ENCODE results near the gene CLNK.

Gene CLNK

DNA sequence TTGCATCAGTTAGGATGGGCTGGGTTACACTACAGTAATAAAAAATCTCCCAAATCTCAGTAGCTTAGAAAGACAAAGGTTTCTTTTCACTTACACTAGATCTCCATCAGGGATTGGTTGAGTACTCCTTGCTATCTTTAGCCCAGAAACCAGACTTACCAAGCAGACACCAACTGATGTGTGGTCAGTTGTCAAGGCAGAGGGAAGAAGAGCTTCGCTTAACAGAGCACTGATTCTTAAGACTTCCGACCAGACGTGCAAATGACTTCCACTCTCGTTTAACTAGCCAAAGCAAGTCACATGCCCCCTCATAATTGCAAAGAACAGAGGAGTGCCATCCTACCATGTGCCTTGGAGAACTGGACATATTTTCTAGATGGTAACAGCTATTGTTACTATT lies 221.7 kb downstream of the CLNK start:
- no peaks in the 10 kb centered on the region for H3K9me2 ChIP-seq (replicated peaks; ENCODE audit: control insufficient read depth, low read length)
- no peaks in the 10 kb centered on the region for H3K79me2 ChIP-seq (ENCODE audit: control insufficient read depth, low read length)
- H3K27ac ChIP-seq (ENCODE audit: low read depth, low read length) = no peak overlapping the region
- peaks cover 5% of the 10 kb centered on the region; the same call in 1 of the 2 replicates for H3K9me3 ChIP-seq (ENCODE audit: control insufficient read depth, insufficient read depth, low read length)
- H3K36me3 ChIP-seq (ENCODE audit: control insufficient read depth, low read length) = no peaks in the 10 kb centered on the region
- H3K4me3 ChIP-seq (ENCODE audit: low read length) = no peak overlapping the region
- H3K4me1 ChIP-seq (ENCODE audit: control insufficient read depth, low read length) = peaks cover 7% of the 10 kb centered on the region
- no peaks in the 10 kb centered on the region for H4K20me1 ChIP-seq (ENCODE audit: control insufficient read depth, insufficient read depth, low read depth, low read length)
- H3F3A ChIP-seq (ENCODE audit: control insufficient read depth, insufficient read depth) = no peaks in the 10 kb centered on the region
- no peak overlapping the region for H3K4me2 ChIP-seq (ENCODE audit: low read length)
- H3K27me3 ChIP-seq (ENCODE audit: control insufficient read depth, low read length) = no peaks in the 10 kb centered on the region
- TF ChIP-seq, protein P1, sequence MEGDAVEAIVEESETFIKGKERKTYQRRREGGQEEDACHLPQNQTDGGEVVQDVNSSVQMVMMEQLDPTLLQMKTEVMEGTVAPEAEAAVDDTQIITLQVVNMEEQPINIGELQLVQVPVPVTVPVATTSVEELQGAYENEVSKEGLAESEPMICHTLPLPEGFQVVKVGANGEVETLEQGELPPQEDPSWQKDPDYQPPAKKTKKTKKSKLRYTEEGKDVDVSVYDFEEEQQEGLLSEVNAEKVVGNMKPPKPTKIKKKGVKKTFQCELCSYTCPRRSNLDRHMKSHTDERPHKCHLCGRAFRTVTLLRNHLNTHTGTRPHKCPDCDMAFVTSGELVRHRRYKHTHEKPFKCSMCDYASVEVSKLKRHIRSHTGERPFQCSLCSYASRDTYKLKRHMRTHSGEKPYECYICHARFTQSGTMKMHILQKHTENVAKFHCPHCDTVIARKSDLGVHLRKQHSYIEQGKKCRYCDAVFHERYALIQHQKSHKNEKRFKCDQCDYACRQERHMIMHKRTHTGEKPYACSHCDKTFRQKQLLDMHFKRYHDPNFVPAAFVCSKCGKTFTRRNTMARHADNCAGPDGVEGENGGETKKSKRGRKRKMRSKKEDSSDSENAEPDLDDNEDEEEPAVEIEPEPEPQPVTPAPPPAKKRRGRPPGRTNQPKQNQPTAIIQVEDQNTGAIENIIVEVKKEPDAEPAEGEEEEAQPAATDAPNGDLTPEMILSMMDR (IDR thresholded peaks at IDR 0.05; ENCODE audit: low read depth, low read length, poor library complexity, severe bottlenecking) = no peak
- no peak for TF ChIP-seq EZH2phosphoT487 (IDR thresholded peaks at IDR 0.05; ENCODE audit: borderline replicate concordance, low read length)

DNA sequence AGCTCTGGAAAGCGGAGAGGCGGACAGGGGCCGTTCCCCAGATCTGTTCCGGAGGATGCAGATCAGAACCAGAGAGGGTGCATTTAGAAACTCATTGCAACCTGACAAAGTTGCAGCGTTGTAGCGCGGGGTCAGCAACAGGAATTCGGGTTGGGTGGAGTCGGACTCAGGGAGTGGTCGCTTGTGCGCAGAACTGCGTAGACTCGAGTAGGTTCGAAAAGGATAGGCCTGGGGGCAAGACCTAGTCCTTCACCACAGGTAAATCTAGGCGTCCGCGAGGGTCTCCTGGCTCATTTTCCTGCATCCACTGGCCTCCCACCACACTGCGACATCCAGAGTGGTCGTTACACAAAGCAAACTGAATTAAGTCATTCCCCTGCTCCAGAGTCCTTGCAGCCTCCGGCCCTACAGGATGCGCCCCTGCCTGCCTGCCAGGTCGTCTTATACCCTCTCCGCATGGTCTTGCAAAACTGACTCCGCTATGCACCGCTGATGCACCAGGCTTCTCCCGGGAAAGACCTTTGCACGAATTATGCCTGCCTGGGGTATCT lies 222.6 kb downstream of the CLNK start:
- no peaks in the 10 kb centered on the region for H3K36me3 ChIP-seq (ENCODE audit: control insufficient read depth, low read length)
- H4K20me1 ChIP-seq (ENCODE audit: control insufficient read depth, insufficient read depth, low read depth, low read length) = no peaks in the 10 kb centered on the region
- TF ChIP-seq, protein P1 (IDR thresholded peaks at IDR 0.05; ENCODE audit: low read depth, low read length, poor library complexity, severe bottlenecking) = no peak
- TF ChIP-seq EZH2phosphoT487 (IDR thresholded peaks at IDR 0.05; ENCODE audit: borderline replicate concordance, low read length) = no peak
- H3K4me2 ChIP-seq (ENCODE audit: low read length) = no peak overlapping the region
- H3K9me2 ChIP-seq (replicated peaks; ENCODE audit: control insufficient read depth, low read length) = no peaks in the 10 kb centered on the region
- H3K27me3 ChIP-seq (ENCODE audit: control insufficient read depth, low read length) = no peaks in the 10 kb centered on the region
- no peak overlapping the region for H3K27ac ChIP-seq (ENCODE audit: low read depth, low read length)
- peaks cover 12% of the 10 kb centered on the region for H3K4me1 ChIP-seq (ENCODE audit: control insufficient read depth, low read length)
- no peaks in the 10 kb centered on the region for H3F3A ChIP-seq (ENCODE audit: control insufficient read depth, insufficient read depth)
- H3K9me3 ChIP-seq (ENCODE audit: control insufficient read depth, insufficient read depth, low read length) = peaks cover 5% of the 10 kb centered on the region; the same call in 1 of the 2 replicates
- no peaks in the 10 kb centered on the region for H3K79me2 ChIP-seq (ENCODE audit: control insufficient read depth, low read length)
- H3K4me3 ChIP-seq (ENCODE audit: low read length) = no peak overlapping the region

GRCh38 chr4:10461091-10461849 lies 223.3 kb downstream of the CLNK start:
- Histone ChIP-seq H3K4me3 (ENCODE audit: low read length) (peak overlapping the region; percentile 64), H3K9me2 (replicated peaks; ENCODE audit: control insufficient read depth, low read length) (no peaks in the 10 kb centered on the region), H3K79me2 (ENCODE audit: control insufficient read depth, low read length) (peaks cover 3% of the 10 kb centered on the region), H3F3A (ENCODE audit: control insufficient read depth, insufficient read depth) (no peaks in the 10 kb centered on the region), H3K4me2 (ENCODE audit: low read length) (peak overlapping the region; percentile 65), H4K20me1 (ENCODE audit: control insufficient read depth, insufficient read depth, low read depth, low read length) (no peaks in the 10 kb centered on the region), H3K27me3 (ENCODE audit: control insufficient read depth, low read length) (no peaks in the 10 kb centered on the region), H3K9me3 (ENCODE audit: control insufficient read depth, insufficient read depth, low read length) (peaks cover 5% of the 10 kb centered on the region; the same call in 1 of the 2 replicates), H3K36me3 (ENCODE audit: control insufficient read depth, low read length) (no peaks in the 10 kb centered on the region), H3K4me1 (ENCODE audit: control insufficient read depth, low read length) (peaks cover 15% of the 10 kb centered on the region), H3K27ac (ENCODE audit: low read depth, low read length) (no peak overlapping the region)
- TF ChIP-seq, protein P1 (IDR thresholded peaks at IDR 0.05; ENCODE audit: low read depth, low read length, poor library complexity, severe bottlenecking) = peak; percentile 70
- no peak for TF ChIP-seq EZH2phosphoT487 (IDR thresholded peaks at IDR 0.05; ENCODE audit: borderline replicate concordance, low read length)

All from DOHH2 (cell line).